Measurements from ENCODE around the gene GULP1.
"Not testable (repeated sequence)": the region's sequence is repeated elsewhere in the genome, so short reads cannot be mapped to it uniquely, and the experiment has no call there.

- TF ChIP-seq POLR2A (IDR thresholded peaks at IDR 0.05; ENCODE audit: low read depth, low read length); POU2F2 (IDR thresholded peaks at IDR 0.05; ENCODE audit: low read depth, low read length); SPI1 (IDR thresholded peaks at IDR 0.05; ENCODE audit: low read depth, low read length); TAF1 (IDR thresholded peaks at IDR 0.05; ENCODE audit: low read depth, low read length); POLR2AphosphoS5 (IDR thresholded peaks at IDR 0.05; ENCODE audit: low read depth, low read length); PAX5 (IDR thresholded peaks at IDR 0.05; ENCODE audit: insufficient read depth, low read length, severe bottlenecking): not testable (repeated sequence)
These were observed 7.3 kb downstream of the GULP1 start for GRCh38 chr2:188298937-188299371.

All from GM12891 (cell line).